Jurkat, Clone E6-1 (cell line): ENCODE results near the gene PGS1. TPM values are rescaled to one million over a fixed set of nuclear protein-coding genes. Genes with fewer than 3 reads are reported as not detected.
"Not testable (repeated sequence)": the region's sequence is repeated elsewhere in the genome, so short reads cannot be mapped to it uniquely, and the experiment has no call there.

Source experiments
- DNase-seq: peaks from one replicate; pipeline ENCODE4 v3.0.0-alpha.2; 2011; ENCODE audit warnings: low read depth, low spot score
- H3K4me3 ChIP-seq: 2 replicates; pipeline ENCODE4 v1.5.1; 2011; ENCODE audit warnings: mild to moderate bottlenecking, low read length, control low read depth, moderate library complexity
- polyA plus RNA-seq: library from polyadenylated mRNA; unstranded; fragments of >200 nt; gene quantifications from one replicate; pipeline ENCODE4 v1.2.1, GENCODE V29; 2012; ENCODE audit warnings: missing spikeins; ENCODE audit not compliant: insufficient read length, insufficient read depth

PGS1 gene, protein sequence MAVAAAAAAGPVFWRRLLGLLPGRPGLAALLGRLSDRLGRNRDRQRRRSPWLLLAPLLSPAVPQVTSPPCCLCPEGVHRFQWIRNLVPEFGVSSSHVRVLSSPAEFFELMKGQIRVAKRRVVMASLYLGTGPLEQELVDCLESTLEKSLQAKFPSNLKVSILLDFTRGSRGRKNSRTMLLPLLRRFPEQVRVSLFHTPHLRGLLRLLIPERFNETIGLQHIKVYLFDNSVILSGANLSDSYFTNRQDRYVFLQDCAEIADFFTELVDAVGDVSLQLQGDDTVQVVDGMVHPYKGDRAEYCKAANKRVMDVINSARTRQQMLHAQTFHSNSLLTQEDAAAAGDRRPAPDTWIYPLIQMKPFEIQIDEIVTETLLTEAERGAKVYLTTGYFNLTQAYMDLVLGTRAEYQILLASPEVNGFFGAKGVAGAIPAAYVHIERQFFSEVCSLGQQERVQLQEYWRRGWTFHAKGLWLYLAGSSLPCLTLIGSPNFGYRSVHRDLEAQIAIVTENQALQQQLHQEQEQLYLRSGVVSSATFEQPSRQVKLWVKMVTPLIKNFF
- 31.5 TPM for polyA plus RNA-seq

DNA sequence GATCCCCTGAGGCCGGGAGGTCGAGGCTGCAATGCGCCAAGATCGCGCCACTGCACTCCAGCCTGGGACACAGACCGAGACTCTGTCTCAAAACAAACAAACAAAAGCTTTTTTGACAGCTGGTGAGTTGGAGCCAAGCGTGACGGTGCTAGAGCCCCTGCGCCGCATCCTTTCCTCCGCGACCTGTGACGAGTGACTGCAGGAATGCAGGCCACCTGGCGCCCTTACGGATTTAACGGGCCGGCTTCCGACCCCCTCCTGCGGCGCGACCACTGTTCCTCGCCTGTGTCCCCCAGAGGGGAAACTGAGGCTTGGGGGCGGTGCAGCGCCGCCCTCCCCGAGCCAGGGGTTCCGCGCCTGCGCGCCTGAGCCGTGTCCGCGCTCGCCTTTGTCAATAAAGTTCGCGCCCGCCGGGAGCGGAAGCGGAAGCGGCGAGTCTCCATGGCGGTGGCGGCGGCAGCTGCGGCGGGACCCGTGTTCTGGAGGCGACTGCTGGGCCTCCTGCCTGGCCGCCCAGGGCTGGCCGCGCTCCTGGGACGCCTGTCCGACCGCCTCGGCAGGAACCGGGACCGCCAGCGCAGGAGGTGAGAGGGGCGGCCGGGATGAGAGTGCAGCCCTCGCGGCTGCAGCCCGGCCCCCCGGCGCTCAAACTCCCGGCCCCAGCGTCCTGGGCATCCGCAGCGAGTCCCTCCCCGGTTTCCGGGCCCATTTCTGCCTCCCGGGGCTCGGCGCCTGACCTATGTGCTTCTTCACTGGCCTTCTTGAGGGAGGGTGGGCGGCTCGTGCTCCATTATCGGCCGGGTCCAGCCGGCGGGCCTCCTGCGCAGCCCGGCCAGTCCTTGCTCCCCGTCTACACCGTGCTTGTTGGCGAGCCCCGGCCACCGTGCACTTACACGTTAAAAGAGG is at the start of gene PGS1:
TSS of gene PGS1 (plus strand) at position 425 of the 906 bp plus-strand sequence. CDS start at position 442, 17 bp downstream.
- peak; percentile 60 for DNase-seq

DNA sequence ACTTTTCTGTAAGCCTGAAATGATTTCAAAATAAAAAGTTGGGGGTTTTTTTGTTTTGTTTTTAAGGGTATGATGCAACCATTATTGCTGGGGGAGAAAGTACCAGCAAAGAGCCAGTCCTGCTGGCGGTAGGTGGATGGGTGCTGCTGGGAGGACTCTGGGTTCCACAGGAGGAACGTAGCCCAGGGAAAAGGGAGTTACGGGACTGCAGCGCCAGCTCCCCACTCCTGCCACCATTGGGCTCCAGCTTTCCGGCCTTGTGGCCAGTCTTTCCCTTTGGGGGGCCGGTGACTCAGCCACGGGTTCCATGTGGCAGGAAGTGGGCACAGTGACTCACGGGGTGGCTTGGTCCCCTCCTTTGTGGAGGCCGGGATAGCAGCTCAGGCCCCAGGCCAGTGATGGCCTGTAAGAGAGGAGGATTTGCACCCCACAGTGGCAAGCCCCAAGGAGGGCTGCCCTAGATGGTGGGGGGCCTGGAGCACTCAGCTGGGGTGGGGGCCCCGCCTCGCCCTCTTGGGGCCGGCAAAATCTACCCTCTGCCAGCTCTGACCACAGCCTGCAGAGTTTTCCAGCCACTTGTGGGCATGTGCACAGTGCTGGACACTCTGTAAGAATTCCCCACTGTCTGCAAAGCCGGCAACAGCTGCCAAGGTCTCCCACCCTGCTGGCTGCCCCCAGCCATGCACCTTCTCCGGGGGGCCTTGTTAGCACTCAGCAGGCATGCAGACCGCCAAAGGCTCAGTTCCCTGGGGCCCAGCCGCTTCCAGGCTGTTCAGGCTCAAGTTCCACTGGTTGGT is 49.0 kb upstream of the PGS1 start:
- DNase-seq = no peak
- no peak overlapping the region for H3K4me3 ChIP-seq

More for the DNA sequence above, at the start of gene PGS1:
- H3K4me3 ChIP-seq = peak within 1 kb of the TSS; percentile 75

DNA sequence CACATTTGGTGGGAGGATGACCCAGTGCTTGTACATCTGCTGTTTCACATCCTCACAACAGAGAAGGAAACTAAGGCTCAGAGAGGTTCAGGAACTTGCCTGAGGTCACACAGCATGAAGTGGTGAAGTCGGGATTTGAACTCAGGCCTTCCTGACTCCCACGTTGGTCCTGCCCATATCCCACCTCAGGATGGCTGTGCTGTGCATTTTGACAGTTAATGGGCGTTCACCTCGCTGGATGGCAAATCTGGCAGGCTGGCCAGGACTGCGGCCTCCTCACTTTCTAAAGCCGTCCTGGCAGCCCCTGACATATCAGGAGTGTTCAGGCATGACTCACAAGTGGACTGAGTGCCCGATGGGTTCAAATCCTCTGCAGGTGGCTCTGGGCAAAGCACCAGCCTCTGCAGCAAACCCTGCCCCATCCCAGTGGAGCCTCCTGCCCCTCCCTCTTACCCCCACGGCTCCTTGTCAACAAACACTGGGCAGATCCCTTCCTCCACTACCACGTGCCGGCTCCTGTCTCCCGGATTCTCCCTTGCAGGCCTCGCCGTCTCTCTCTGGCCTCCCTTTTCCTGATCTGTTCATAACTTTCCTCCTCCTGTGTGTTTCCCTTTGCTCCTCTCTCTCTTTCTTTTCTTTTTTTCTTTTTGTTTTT is 47.8 kb upstream of the PGS1 start:
- no peak overlapping the region for H3K4me3 ChIP-seq

DNA sequence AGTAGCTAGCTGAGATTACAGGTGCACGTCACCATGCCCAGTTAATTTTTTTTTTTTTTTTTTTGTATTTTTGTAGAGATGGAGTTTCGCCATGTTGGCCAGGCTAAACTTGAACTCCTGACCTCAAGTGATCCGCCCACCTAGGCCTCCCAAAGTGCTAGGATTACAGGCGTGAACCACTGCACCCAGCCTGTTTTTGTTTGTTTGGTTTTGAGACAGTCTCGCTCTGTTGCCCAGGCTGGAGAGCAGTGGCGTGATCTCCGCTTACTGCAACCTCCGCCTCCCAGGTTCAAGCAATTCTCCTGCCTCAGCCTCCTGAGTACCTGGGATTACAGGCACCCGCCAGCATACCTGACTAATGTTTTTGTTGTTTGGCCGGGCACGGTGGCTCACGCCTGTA is 47.1 kb upstream of the PGS1 start:
- not testable (repeated sequence) for DNase-seq

More for the DNA sequence above, 47.8 kb upstream of the PGS1 start:
- DNase-seq = no peak

DNA sequence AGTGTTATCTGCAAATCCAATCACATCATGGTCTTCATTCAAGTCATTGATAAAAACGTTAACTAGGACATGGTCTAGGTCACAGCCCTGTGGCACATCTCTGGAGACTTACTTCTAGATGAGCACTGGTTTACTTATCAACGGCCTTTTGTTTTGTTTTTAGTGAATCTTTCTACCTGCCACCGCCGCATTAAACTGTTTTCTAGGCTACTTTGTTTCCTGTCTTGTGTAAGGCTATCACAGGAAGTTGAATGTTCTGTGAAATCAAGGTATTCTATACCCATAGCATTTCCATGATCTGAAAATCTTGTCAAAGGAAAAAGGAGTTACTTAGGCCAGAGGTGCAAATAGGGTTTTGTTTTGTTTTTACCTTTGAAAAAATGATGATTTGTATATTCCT is 45.5 kb upstream of the PGS1 start:
- H3K4me3 ChIP-seq = no peak overlapping the region
- DNase-seq = no peak

More for the DNA sequence above, 47.1 kb upstream of the PGS1 start:
- not testable (repeated sequence) for H3K4me3 ChIP-seq

DNA sequence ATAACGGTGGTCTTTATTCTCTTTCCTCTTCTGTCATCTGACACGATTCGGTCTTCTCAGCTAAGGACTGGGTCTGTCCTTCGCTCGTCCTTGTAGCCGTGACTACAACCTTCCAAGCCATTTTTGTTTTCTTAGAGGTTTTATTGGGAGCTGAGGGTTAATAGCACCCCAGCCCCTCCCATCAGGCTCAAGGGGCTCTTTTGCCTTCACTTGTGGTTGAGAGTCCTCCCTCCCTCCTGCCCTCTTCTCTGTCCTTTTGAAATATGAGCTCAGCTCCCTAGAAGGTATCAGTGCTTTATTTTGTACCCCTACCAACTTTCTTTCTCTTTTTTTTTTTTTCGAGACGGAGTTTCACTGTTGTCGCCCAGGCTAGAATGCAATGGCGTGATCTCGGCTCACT is 43.2 kb upstream of the PGS1 start:
- H3K4me3 ChIP-seq = no peak overlapping the region
- DNase-seq = no peak

DNA sequence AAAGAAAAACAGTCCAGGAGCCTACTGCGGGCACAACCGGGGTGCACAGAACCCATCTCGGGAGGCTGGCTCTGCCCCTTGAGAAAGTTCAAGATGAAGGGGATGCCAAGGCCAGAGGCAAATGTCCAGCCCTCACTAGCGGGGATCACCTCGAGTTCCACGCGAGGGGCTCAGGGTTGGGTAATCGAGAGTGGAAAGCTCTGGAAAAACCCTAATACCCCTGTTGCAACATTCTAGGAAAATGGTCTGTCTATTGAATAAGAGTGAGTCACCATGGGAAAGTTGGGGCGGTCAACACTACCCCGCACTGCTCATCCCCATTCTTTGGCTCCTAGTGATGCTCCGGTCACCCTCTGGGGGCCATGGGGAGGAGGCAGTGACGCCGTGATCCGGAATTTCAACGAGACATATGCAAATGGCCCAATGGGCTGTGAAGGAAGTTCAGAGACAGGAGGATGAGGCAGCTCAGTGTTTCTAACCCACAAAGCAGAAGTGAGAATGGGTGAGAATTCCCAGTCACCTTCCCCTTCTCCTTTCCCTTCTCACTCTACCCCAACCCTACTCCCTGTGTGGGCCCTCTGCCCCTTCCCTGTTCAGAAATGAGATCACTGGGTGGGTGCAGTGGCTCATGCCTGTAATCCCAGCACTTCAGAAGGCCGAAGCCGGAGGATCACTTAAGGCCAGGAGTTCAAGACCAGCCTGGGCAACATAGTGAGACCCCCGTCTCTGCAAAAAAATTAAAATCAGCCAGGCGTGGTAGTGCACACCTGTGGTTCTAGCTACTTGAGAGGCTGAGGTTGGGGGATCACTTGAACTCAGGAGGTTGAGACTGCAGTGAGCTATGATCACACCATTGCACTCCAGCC is 41.0 kb upstream of the PGS1 start:
- no peak for DNase-seq
- H3K4me3 ChIP-seq = no peak overlapping the region

DNA sequence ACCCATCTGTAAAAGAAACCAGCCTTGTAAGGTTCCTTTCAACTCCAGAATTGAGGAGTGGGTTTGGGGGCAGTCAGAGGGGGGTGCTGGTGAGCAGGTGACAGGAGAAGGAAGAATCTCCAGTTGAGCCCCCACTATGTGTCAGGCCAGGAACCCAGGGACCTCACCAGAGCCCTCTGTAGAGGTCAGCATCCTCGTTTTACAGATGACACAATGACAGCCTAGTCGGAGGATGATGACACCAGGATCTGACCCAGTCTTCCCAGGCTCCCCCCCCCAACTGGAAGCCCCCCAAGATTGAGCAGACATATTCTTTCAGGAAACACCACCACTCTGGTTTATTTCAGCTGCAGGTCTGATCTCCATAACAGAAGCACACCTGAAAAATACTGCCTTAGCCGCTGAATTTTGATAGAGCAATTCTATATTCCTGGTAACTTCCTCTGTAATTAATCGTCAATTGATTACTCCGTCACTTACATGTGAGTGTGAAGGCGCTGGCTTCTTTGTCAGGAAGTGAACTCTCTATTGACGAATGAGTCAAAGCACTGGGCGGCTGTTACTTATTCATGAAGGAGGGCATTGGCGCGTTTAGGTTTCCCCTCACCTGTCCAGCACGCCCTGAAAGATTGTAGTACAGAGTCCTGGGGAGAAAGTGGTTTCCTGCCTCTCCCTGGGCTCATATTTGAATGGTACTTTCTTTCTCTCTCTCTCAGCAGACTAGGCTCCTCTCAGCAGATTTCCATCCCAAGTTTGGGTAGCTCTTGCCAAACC is 39.8 kb upstream of the PGS1 start:
- no peak for DNase-seq
- no peak overlapping the region for H3K4me3 ChIP-seq

DNA sequence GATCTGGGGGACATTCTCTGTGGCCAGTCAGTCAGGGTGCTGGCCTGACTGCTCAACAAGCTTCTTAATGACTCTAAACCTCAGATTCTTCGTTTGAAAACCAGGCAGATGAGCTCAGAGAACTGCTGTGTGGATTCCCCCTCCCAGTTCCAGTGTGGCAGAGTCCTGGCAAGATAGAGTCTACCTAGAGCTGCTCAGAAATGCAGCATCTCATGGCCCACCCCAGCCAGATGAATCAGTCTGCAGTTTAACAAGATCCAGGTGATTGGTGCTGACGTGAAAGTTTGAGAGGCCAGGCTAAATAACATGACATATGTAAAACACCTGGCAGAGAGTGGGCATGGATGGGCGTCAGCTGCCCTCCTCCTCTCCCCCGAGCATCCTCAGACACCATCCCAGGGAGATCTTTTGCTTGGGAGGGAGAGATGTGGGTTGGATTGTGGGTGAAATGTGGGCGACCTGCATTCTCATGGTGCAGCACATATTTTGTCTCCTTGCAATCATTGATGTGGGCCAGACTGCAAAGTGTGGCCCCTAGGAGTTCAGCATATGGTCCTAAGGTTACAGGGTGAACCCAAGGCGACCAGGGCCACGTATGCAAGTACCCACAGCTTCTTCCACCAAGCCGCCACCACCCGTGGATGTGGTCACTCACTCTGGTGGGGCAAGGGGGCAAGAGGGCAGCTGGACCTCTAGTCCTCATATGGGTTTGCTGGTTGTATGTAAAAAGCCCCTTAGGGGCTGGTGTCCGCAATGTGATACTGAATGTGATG is 38.1 kb upstream of the PGS1 start:
- H3K4me3 ChIP-seq = no peak overlapping the region
- DNase-seq = no peak

DNA sequence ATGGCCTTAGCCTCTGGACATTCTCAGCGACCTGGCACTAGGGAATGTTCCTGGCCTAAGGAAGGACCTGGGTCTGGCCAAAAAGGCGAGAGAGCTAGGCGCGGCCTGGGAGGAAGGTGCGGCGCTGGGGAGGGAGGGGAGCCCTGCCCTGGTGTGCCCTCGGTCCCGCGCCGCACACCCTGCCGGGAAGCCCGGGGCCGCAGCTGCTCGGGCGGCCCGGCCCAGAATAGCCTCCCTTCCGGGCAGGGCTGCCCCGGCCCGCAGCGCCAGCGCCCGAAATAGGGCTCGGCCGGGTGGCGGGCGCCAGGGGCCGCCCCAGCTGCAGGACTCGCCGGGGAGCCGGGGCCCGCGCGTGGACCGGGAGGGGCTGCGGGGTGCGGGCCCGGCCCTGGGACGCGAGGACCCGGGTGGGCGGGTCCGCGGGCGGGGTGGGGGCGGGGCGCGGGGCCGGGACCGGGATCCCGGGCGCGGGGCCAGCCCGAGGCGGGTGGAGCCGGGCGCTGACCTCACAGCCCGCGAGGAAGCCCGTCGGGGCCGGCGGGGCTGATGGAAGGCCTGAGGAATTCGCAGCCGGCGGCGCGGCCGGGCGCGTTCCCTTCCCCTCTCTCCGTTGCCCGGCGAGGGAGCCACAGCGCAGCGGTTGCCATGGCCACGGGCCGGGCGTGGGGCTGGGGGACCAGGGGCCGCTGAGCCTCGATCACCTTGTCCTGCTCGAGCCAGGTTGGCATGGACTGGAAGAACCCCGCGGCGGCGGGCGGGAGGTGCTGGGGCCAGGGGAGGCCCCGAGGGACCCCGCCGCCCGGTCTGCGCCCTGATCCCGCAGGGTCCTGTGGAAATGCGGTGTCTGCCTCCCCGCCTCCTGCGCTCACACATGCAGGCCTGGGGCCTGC is 36.6 kb upstream of the PGS1 start:
- DNase-seq = no peak
- H3K4me3 ChIP-seq = no peak overlapping the region

DNA sequence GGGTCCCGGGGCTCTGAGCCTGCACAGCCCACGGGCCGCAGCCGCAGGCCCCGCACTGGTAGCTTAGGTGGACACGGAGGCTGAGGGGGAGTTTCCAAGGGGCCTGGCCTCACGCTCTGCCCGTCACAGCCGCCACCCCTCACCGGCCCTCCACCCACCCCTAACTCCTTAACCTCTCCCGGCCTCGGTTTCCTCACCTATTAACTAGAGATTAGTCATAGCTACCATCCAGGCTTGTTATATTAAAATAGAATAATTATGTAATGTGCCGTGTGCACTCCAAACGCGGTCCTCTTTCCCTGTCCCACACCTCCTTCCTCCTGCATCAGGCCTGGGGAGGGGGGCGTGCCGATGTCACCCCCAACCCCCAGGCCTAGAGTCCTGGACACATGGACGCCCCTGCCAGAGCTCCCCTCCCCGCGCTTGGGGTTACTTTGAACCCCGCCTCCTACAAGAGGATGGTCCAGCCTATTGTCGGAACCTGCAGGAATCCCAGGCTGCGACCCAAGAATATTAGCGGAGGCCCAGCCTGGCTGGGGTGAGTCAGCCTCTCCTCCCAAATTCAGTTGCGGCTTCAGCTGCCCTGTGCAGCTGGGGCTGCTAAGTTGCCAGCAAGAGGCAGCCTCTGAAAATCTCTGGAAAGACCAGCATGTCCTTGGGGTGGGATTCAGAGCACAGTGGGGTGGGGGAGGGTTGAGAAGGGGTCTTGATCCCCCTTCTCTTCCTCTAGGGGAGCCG is 35.8 kb upstream of the PGS1 start:
- no peak overlapping the region for H3K4me3 ChIP-seq
- no peak for DNase-seq

DNA sequence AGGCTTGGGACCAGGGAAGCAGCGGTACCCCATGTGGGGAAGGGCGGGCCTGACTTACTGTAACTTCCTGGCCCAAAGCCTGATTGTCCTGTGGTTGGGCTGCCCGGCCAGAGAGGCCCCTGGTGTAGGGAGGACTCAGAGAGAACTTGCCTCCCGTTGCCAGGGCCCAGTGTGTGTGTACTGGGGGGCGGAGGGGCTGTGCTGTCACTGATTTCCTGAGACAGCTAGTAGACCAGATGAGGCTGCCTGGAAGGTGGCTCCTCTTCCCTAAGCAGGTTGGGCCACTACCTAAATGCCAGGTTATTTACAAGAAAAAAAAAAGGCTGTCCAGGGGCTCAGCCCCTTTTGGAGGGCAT is 35.3 kb upstream of the PGS1 start:
- H3K4me3 ChIP-seq = peak overlapping the region; percentile 22
- no peak for DNase-seq

DNA sequence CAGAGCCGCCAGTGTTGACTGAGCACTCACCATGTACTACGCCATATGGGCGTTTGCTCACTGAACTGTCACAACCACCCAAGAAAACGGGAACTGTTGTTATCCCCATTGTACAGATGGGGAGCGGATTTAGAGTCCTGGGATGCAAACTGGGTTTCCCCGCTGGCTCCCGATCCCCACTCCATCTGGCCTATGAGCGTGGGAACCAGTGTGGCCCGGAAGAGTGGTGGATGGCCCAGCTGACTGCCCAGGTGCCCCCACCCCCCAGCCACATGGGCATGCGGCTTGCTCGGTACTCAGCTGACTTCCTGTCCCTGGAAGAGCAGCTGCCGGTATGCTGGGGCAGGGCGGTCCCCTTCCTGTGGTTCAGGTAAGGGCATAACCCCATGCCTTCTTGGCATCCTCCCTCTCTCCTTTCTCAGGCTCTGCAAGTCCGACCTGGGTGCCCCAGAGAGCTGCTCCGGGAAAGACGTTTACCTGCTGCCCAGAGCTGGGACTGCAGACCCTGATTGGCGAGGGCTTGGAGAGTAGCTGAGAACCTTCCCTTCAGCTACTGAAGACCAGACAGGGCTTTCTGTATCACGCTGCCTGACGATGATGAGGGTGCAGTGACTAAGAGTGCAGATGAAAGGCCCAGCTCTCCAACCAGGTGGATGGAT is 34.8 kb upstream of the PGS1 start:
- DNase-seq = peak; percentile 87
- peak overlapping the region; percentile 22 for H3K4me3 ChIP-seq

DNA sequence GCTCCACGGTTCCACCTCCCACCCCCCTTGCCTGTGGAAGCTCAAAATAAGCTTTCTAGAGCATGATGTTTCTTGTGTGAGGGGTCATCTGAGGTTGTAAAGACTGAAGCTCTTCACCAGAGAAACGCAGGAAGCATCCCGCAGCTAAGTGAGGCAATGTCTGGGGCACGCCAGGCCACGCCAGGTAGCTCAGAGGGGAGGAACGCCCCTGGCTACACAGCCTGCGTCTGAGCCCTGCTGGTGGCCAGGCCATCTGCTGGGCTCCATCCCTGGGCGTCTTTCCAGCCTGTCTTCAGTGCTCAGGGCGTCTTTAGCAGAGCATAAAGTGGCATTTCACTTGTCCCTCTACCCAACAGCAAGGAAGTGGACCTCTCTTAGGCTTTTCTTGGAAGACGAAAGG is 33.8 kb upstream of the PGS1 start:
- no peak overlapping the region for H3K4me3 ChIP-seq

More for the DNA sequence above, 33.8 kb upstream of the PGS1 start:
- DNase-seq = no peak
